Heart left ventricle (tissue), 16 donors: ENCODE results near the gene ESRRG. TPM values are rescaled to one million over a fixed set of nuclear protein-coding genes. Genes with fewer than 3 reads are reported as not detected.

Experiments used
- ATAC-seq, 4 donors: fragments of 200-7000 bp; cut with Tn5 transposase; one replicate each; pipeline ENCODE4 v1.9.1; 2020 to 2022; ENCODE audit warnings: moderate library complexity in 4 of 4, mild to moderate bottlenecking in 3 of 4, moderate number of reproducible peaks in 1 of 4
- DNase-seq, 5 donors: peaks; one replicate each; pipeline ENCODE4 v3.0.0-alpha.2; 2020
- H3K27ac ChIP-seq, 12 donors: fragments of 200-600 bp; sonication (generic) in 4 of 12; one replicate each; pipeline versions ENCODE4 v1.5.0 to v1.8.0; 2016 to 2022; ENCODE audit warnings: mild to moderate bottlenecking in 2 of 12
- H3K27me3 ChIP-seq, 9 donors: fragments of 200-600 bp; sonication (generic) in 2 of 9; one replicate each; pipeline versions ENCODE4 v1.5.1 to v1.8.0; 2016 to 2022; ENCODE audit warnings: mild to moderate bottlenecking in 3 of 9
- H3K36me3 ChIP-seq, 9 donors: fragments of 200-600 bp; sonication (generic) in 2 of 9; one replicate each; pipeline versions ENCODE4 v1.5.0 to v1.8.0; 2018 to 2022; ENCODE audit warnings: mild to moderate bottlenecking in 2 of 9
- H3K4me1 ChIP-seq, 12 donors: fragments of 200-600 bp; sonication (generic) in 4 of 12; one replicate each; pipeline versions ENCODE4 v1.5.0 to v1.8.0; 2016 to 2022; ENCODE audit warnings: mild to moderate bottlenecking in 3 of 12
- H3K4me3 ChIP-seq, 12 donors: fragments of 200-600 bp; sonication (generic) in 4 of 12; one replicate each; pipeline versions ENCODE4 v1.5.0 to v1.8.0; 2017 to 2022; ENCODE audit warnings: mild to moderate bottlenecking in 9 of 12, moderate library complexity in 4 of 12
- H3K9me3 ChIP-seq, 12 donors: fragments of 200-600 bp; sonication (generic) in 4 of 12; one replicate each; pipeline versions ENCODE4 v1.5.0 to v1.8.0; 2016 to 2022; ENCODE audit warnings: mild to moderate bottlenecking in 1 of 12
- CTCF ChIP-seq, 12 donors: fragments of 200-600 bp; sonication (generic) in 4 of 12; IDR thresholded peaks; one replicate each; pipeline versions ENCODE4 v1.5.0 to v1.8.0; 2018 to 2022; ENCODE audit warnings: antibody characterized with exemption in 12 of 12, mild to moderate bottlenecking in 5 of 12
- POLR2A ChIP-seq, 2 donors: fragments of 450-650 bp; IDR thresholded peaks; one replicate each; pipeline ENCODE4 v1.6.1; 2017; ENCODE audit warnings: antibody characterized with exemption in 2 of 2, mild to moderate bottlenecking in 2 of 2, moderate library complexity in 2 of 2
- WGBS, 4 donors: extraction: QIAGEN DNeasy Blood & Tissue Kit in 2 of 4; methylation state at CpG; one replicate each; pipeline versions ENCODE4 v1.1.5 to v1.1.7; 2013 to 2018; 5-methylcytosine and 5-hydroxymethylcytosine counted together
- intact Hi-C, 10 donors: fragments of 100-400 bp; cut with DNase I; formaldehyde crosslinking; loops; one replicate each; pipeline versions ENCODE4 v1.11.1 to v1.14.2; 2022
- polyA plus RNA-seq, 2 donors: library from polyadenylated mRNA; stranded (reverse); fragments of 200-250 nt; gene quantifications; one replicate each; pipeline ENCODE4 v1.2.3, GENCODE V29; 2013
- total RNA-seq, 9 donors: library from RNA; depleted of rRNA in 2 of 9; stranded (reverse); fragments of >200 nt in 2 of 9; fragmentation: NEBNext Ultra II Directional in 3 of 9; extraction: Animal tissue kit (Norgen Biotek cat#: 25700) in 3 of 9; gene quantifications; one replicate each; pipeline versions ENCODE4 v1.1.0 to v1.2.4, GENCODE V29; 2016 to 2023
- donor health status: ischemic (EF 13 %, LVEDD 7.1; RV severe dilation, severe dysfunction).
- donor health status: healthy with polysubstance abuse.
- donor health status: DM: no; HTN: yes; CAD: no.
- donor health status: DM: no; HTN: no; CAD: no.
- donor health status: ischemic (EF 25% LVEDD 6.9; RV normal size, moderate dysfunction).
- donor health status: ischemic (EF 25% LVEDD 5.7; RV mildly dilated, moderate dysfunction).
- donor health status: healthy.
- donor health status: DM: yes; HTN: yes; CAD: no.
- donor health status: ischemic (EF 35%, LVEDD 5.7; RV mildly dilated, moderate dysfunction).
- donor health status: nonischemic (EF 11% LVEDD 7.7; RV severe dilation, severe dysfunction).
- donor health status: DM: yes; HTN: yes; CAD: no.
- donor health status: PGD.
- donor health status: ischemic (EF 29% LVEDD 5.4; RV normal size, mild dysfunction).
- donor health status: nonischemic (EF 23%, LVEDD 6.1; RV moderate dilation, normal function).

Gene ESRRG
- total and polyA plus RNA-seq, 11 donors: 5.4 to 45.2 (median 31.3) TPM

- TF ChIP-seq POLR2A (IDR thresholded peaks at IDR 0.05) (no peak), CTCF (IDR thresholded peaks at IDR 0.05) (no peak)
These were observed 156.5 kb downstream of the ESRRG start for GRCh38 chr1:216566641-216567205.

GRCh38 chr1:216563087-216563486, 160.1 kb downstream of the ESRRG start:
- intact Hi-C loops: no loop called here
- TF ChIP-seq CTCF (IDR thresholded peaks at IDR 0.05): no peak
- Histone ChIP-seq H3K27me3 (no peaks in the 10 kb centered on the region), H3K27ac (no peak overlapping the region), H3K9me3 (no peaks in the 10 kb centered on the region), H3K4me1 (no peaks in the 10 kb centered on the region), H3K36me3 (no peaks in the 10 kb centered on the region), H3K4me3 (no peak overlapping the region)
- ATAC-seq (no peak), DNase-seq (no peak)
- WGBS, 4 donors: 90 to 95% (median 91%) methylated on average over 8 of the region's 8 CpGs

More at GRCh38 chr1:216566641-216567205, 156.5 kb downstream of the ESRRG start:
- intact Hi-C loops: no loop called here
- H3K27me3 ChIP-seq: no peaks in the 10 kb centered on the region
- H3K27ac ChIP-seq: no peak overlapping the region
- WGBS, 4 donors: 55 to 88% (median 70%) methylated on average over 3 of the region's 3 CpGs
- ATAC-seq: no peak
- no peak for DNase-seq
- no peaks in the 10 kb centered on the region for H3K36me3 ChIP-seq
- no peak overlapping the region for H3K4me3 ChIP-seq
- H3K9me3 ChIP-seq: no peaks in the 10 kb centered on the region
- H3K4me1 ChIP-seq: no peaks in the 10 kb centered on the region

GRCh38 chr1:216562383-216562782, 160.8 kb downstream of the ESRRG start:
- no peaks in the 10 kb centered on the region for H3K27me3 ChIP-seq
- DNase-seq (no peak), ATAC-seq (no peak)
- H3K4me3 ChIP-seq: no peak overlapping the region
- WGBS, 4 donors: 64 to 77% (median 69%) methylated on average over 3 of the region's 3 CpGs
- H3K27ac ChIP-seq: no peak overlapping the region
- H3K4me1 ChIP-seq: no peaks in the 10 kb centered on the region
- TF ChIP-seq CTCF (IDR thresholded peaks at IDR 0.05): no peak
- no peak for TF ChIP-seq POLR2A (IDR thresholded peaks at IDR 0.05)
- no peaks in the 10 kb centered on the region for H3K36me3 ChIP-seq
- no peaks in the 10 kb centered on the region for H3K9me3 ChIP-seq
- intact Hi-C loops: no loop called here

GRCh38 chr1:216560527-216560926, 162.7 kb downstream of the ESRRG start:
- H3K4me3 ChIP-seq: no peak overlapping the region
- DNase-seq (no peak), ATAC-seq (peak in 3 of 4 donors; percentile 39 to 91 (median 79))
- H3K36me3 ChIP-seq: no peaks in the 10 kb centered on the region
- H3K27ac ChIP-seq: peak overlapping the region in 1 of 12 donors; percentile 40
- H3K4me1 ChIP-seq: no peaks in the 10 kb centered on the region
- intact Hi-C loops: no loop called here
- WGBS, 4 donors: 53 to 59% (median 55%) methylated on average over 11 of the region's 11 CpGs
- no peaks in the 10 kb centered on the region for H3K27me3 ChIP-seq
- no peak for TF ChIP-seq CTCF (IDR thresholded peaks at IDR 0.05)
- no peaks in the 10 kb centered on the region for H3K9me3 ChIP-seq
